SIG-M5 (cell line): ENCODE measurements around the gene PHLPP1.

Experiments used
- DNase-seq: peaks from one replicate; lab custom pipeline; 2025; lab: John Stamatoyannopoulos, UW

The PHLPP1 gene

DNA sequence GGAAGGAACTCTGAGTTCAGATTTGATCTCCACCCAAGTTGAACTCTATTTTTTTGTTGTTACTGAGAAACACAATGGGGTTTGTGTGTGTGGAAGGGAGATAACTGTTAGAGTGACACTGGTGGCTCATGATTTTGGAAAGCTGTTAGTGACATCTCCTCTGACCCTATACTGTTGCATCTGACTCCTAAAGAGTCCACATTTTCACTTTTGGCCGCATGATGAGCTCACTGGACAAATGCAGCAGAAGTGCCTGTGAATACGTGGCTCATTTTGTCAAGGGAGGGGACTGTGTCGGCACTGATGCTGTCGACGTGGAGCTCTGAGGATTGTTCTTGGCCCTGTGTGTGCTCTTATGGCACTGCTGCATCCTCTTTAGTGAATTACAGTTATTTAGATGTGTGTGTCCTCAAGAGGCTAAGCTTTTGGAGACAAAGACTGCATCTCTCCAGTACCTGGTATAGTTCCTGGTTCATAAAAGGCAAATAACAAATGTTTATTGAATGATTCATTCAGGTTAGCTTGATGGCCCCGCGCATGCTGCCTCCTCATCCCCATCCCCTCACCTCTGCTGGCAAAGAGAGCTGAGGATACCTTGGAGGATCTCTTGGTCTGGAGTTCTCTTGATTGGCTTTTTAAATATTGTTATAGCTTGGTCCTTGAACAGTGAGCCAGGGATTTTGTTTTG lies 135.4 kb downstream of the PHLPP1 start:
- no peak for DNase-seq

DNA sequence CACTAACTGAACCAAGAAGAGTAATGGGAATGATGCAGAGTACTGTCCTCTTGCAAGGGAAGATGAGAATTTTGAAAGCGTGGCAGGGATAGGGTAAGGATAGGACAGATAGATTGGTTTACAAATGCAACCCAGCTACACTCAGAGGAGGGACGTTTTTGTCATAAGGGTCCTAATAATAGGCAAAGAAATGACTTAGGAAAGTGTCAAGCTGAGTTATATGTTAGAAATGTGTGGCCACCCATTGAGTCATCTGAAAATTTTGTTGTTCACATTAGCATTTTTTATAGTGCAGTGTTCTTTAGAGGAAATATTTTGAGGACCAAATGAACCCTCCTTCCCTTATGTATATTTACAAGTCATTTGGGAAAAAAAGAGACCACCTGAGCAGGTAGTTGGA lies 137.5 kb downstream of the PHLPP1 start:
- no peak for DNase-seq

DNA sequence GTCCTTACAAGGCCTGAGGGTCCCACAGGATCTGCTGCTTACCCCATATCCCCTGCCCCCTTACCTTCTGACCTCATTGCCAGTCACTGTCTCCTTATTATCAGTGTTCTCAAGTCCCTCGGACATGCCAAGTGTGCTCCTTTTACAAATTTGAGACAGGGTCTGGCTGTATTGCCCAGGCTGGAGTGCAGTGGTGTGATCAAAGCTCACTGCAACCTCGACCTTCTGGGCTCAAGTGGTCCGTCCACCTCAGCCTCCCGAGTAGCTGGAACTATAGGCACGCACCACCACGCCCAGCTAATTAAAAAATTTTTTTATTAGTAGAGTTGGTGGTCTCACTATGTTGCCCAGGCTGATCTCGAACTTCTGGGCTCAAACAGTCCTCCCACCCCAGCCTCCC lies 141.0 kb downstream of the PHLPP1 start:
- no peak for DNase-seq

DNA sequence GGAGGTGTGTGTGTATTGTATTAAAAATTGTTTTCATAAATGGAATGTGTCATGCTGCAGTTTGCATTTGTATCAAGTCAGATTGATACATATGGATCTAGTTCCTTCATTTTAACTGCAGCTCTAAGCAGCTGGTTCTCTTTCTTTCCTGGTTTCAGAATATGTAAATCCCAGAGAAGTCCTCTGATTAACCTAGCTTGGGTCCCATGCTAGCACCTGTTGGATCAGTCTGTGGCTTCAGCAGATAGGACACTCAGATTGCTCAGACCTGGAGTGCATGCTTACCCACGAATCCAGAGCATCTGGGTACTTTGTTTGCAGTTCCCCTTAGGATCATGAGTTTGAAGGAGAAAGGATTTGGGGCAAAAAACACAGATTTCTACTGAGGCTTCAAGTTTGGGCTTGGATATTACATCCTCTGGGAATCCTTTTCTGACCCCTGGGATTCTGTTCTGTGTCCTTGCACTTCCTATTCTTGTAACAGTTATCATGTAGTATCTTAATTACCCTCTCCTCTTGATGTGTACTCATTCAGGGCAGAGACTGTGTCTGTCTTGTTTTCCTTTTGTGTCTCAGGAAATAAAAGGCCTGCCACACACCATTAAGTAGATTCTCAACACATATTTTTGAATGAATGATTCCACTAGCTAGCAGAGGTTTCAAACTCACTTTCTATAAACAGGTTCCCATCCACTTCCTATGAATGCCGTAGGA lies 142.1 kb downstream of the PHLPP1 start:
- no peak for DNase-seq

DNA sequence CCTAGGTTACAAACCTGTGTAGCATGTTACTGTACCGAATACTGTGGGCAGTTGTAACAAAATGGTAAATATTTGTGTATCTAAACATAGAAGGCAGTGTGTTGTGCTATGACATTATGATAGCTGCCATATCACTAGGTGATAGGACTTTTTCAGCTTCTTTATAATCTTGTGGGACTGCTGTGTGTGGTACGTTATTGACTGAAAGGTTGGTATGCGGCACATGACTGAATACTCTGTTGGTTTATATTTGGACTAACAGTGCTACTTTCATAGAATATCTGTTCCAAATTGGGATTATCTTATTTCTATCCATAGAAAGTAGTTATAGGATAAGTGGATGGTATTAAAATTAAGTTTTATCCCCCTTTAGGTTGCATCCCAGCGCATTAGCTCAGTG lies 144.7 kb downstream of the PHLPP1 start:
- no peak for DNase-seq

DNA sequence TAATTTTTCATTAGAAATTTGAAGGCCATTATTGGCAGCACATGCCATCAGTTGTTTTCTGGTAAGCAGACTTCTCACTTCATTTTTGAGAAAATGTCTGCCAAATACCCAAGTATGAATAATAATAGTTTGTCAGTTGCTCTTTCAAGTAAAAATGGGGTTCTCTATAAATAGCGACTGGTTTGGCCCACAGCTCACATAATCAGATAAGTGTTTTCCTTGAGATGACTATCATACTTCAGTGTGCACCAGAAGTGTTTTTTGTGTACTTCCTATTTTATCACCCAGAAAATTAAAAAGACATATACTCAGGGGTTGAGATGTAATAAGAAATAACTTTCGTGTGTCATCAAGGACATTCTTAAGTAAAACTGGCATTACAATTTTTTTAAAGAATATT lies 147.1 kb downstream of the PHLPP1 start:
- no peak for DNase-seq

DNA sequence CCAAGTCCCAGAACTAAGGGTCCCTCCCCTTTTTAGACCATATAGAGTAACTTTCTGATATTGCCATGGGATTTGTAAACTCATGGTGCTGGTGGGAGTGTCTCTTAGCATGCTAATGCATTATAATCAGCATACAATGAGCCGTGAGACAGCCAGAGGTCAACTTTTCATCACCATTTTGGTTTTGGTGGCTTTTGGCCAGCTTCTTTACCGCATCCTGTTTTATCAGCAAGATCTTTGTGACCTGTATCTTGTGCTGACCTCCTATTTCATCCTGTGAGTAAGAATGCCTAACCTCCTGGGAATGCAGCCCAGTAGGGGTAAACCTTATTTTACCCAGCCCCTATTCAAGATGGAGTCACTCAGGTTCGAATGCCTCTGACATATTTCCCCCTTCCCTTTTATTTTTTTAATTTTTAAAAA lies 148.2 kb downstream of the PHLPP1 start:
- DNase-seq: no peak

DNA sequence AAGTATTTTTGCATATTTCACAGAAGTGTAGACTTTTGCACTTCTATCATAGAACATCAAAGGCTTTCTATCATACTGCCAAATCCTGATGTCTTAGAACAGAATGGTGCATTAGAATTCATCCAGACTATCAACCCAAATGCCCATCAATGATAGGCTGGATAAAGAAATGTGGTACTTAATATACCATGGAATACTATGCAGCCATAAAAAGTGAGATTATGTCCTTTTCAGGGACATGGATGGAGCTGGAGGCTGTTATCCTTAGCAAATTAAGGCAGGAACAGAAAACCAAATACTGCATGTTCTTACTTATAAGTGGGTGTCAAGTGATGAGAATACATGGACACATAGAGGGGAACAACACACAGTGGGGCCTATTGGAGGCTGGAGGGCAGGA lies 150.2 kb downstream of the PHLPP1 start:
- DNase-seq: no peak

DNA sequence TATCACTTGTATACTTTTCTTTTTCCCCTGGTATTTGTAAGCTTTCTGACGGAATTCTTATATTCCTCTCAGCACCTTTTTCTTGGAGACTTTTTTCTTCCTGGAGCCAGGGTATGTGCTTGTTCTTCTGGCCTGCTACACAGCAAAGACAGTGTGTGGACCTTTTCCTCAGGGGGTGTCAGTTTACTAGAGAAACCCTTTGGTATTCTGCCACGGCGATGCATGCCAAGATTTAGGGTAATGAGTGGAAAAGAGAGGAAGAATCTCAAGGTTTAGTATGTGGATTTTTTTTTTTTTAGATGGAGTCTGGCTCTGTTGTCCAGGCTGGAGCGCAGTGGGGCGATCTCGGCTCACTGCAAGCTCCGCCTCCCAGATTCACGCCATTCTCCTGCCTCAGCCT lies 152.2 kb downstream of the PHLPP1 start:
- no peak for DNase-seq

DNA sequence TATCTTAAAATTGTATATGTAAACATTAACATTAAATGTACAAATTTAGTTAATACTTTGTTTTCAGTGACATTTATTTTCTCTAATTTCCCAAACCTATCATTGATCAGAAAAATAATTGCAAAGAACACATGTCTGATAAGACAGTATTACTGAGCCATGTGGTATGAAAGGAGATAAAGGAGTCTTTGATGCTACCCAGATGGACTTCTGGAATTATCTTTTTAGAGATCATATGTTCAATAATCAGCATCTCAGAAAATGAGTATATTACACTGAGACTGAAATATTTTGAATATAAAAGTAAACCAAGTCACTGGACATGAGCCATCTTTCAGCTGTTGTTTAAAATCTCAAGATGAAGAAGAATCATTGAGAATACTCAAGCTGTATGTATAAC lies 153.3 kb downstream of the PHLPP1 start:
- DNase-seq: no peak

DNA sequence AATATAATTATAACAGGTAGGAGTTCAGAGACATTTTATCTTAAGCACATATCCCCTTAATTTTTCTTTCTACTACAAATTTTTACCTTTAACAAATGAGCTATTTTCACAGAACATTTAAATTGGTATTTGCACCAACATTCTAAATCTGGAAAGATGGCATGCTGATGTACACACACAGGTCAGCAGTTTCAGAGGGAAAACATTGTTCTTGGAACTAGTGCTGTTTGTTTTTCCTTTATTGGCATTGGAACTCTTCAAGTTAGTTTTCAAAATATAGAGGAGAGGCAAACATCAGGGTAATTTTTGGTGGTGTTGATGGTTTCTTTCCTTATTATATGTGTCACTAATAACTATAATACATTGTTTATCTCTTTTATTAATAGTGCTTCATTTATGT lies 155.3 kb downstream of the PHLPP1 start:
- DNase-seq: no peak

DNA sequence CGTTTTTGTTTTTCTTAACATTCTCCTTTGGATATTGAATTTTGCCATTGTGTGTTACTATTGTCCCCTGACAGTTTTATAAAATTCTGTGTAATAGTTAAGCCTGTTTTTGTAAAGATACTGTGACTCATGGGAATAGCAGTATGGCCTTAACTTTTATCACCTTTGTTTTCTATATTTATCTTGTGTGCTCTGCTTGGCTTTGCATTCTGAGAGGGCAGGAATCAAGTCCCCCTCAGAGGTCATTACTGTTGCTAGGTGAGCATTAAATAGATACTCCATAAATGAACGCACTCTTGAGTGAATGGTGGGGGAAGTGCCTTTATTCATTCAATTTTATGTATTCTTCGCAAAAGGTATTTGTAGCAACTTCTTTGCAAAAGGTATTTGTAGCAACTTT lies 160.0 kb downstream of the PHLPP1 start:
- DNase-seq: no peak

DNA sequence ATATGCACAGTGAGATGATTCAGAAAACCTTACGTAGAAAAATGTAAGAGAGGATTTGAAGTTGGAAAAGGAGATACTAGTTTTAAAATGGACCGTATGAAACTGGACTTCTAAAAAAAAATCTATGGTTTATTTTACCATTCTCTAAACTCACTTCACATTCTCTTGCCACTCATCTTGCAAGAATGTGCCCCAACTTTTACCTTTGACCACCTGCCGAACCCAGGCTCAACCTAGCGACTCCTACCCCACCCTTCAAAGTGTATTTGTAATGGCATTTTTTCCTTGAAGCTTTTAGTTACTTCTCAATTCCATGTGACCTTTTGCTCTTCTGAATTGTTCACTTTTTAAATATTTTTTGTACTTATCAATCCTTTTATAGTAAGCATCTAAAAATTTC lies 160.8 kb downstream of the PHLPP1 start:
- no peak for DNase-seq

DNA sequence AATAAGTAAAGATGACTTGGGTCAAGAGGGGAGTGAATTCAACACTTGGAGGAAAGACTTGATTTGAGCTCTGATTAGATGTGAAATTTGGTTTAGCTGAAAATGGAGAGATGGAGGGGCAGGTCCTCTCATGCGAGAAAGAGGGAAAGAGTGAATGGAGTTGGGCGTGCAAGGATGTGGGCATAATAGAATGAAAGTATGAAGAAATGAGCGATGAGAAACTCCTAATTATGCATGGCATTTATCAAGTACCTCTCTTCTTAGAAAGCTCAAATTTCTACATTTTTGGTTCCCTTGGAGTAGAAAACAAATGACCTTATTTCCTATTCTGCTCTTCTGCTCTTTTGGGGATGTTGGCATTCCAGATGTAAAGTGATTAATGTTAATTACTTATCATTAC lies 161.5 kb downstream of the PHLPP1 start:
- DNase-seq: no peak

DNA sequence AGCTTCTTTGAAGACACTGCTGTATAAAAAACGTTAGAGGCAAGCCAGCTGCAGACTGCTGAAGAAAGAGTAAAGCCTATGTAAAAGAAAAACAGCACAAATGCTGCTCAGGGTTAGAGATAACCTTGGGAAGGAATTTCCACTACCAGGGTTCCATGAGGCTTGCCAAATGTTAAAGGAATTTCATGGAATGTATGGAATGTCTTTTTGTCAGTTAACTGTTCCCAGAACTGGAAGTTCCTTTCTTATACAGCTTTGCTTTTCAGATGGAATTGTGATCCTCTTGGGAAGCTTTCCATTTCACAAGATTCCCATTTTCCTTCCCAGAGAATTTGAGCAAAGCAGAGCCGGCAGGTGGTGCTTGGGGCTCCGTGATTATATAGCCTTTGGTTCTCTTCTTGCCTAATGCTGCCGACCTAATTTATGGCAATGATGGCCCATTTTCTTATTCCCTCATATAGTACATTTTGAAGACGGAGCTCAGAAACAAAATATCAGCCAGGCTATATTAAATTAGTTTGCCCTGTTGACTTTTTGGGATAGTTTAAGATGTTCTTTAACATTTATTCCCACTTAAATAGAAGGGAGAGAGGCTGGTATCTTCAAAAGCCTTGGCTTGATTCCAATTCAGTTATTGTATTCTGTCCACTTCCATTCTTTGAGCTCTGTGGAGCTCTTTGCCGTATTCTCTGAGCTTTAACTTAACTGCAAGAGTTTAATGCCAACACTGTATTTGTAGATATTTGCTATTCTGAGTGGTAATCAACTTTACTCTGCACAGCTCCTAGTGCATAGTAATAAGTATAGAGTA lies 162.3 kb downstream of the PHLPP1 start:
- no peak for DNase-seq

DNA sequence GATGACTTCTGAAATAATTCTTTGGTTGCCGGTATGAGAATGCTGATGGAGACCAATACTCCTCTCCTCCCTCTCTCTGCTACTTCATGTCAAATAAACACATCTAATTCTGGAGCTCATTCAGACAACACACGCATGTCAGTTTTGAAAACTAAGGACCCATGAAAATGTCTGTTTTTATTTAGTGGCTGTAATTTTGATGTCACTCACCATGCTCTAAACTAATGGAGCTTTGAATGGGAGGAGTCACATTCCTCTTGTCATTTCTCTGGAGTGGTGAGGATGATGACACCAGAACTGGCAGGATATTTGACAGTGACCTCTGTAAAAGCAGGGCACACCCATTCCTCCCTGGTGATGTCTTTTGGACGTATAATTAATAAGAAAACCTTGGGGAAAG lies 163.0 kb downstream of the PHLPP1 start:
- no peak for DNase-seq

DNA sequence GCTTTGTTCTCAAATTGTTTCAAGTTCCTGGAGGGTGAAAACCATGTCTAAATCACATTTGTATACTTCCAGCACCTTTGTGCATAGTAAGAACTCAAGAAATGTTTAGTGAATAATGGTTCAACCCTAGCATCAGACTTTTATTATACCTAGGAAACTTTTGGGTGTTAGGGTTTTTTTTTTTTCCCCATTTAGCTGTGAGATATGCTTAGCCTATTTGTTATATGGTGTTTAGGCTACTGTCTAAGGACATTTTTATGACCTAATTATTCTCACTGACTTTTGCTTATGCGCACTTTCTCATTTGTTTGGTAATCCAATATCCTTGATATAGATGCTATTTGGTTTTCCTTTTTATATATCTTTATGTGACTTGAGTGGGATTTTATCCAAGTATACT lies 164.7 kb downstream of the PHLPP1 start:
- no peak for DNase-seq

DNA sequence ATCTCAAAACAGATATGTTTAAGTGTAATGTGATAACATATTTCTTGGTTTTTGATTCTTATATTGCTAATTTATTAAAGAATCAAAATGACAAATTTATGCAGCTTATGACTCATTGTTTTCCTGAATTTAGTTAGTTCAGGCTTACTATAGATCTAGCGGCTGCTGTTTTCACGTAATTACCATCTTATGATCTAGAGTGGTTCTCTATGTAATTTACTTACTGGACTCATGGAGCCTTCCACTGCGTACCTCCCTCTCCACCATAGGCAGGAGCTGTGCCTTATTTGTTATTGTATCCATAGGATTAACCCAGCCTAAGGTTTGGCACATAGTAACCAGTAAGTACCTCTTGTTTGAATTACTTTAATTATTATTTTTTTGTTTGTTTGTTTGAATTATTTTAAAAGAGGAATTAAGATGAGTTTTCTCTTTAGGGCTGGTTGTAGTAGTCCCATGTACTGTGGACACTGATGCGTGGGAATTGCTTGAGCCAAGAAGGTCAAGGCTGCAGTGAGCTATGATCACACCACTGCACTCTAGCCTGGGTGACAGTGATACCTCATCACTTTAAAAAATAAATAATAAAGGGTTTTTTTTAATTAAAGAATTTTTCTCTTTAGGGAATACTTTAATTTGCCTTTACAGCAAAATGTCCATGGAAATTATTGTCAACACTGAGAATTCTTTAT lies 165.5 kb downstream of the PHLPP1 start:
- DNase-seq: no peak

DNA sequence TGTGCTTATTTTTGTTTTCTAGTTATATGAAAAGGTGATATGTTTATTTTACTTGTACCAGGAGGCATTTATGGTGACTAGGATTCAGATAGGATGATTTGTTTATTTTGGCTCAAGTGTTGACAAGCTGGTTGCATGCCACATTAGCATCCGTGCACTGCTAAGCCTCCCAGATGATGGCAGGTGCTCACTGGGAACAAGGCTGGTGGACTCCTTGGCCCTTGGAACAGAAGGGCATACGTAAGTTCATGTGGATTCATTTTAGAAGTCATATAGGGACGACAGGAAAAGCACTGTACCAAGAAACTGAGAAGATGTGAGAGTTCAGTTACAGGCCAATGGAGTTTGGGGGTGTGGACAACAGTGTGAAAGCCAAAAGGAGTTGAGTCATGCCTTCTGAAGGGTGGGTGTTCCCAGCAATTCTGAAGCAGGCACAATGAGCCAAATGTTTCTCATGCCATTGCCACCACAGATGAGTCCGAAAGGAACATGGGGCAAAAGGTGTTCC lies 166.2 kb downstream of the PHLPP1 start:
- no peak for DNase-seq

DNA sequence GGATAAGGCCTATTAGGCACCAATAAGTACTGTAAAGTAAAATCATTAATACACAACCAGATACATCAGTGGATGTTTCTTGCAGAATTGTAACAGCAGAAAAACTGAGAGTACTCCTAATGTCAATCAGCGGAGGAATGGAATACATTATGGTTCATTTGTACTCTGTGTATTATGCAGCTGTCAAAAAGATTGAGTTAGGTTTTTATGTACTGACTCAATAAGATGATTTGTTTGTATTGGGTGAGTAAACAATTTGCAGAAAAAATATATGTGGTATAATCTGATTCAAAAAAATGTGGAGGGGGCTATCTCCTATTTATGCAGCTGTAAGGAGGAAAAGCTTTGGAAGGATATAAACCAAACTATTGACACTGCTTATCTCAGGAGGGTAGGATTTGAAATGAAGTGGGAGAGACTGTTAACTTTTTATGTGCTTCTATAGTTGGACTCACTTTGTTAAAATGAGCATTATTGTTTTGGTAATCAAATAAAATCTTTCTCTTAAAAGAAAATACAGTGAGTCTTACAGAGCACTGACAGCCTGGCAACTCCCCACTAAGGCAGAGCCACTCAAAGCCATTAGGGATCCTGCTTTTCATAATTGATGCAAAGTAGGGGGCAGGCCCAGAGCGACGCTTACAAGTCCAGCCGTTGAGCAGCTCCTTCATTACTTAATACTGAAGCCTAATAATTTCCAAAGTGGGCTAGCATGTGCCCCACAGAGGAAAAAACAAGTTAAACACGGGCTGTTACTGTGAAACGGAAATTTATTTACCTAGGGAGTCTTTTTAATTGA lies 168.8 kb downstream of the PHLPP1 start:
- DNase-seq: no peak

DNA sequence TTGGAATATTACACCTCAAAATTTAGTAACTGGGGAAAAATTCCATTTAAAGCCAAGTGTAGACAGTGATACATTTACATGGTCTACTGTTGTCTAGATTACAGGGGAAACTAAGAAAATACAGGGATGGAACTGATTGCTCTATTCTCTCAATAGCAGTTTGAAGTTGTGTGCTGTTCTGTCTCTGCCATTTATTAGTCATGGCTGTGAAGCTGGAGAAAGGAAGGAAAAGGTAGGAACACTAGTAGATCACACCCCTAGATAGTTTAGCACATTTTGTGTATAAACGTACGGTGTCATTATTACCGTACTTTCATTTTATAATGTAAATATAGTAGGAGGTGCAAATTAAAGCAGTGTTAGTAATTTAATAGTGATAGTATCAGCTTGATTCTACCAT lies 170.5 kb downstream of the PHLPP1 start:
- DNase-seq: no peak
